Thoracic aorta (tissue), 2 donors: ENCODE measurements around the gene KRTAP21-2. TPM values are rescaled to one million over a fixed set of nuclear protein-coding genes. Genes with fewer than 3 reads are reported as not detected.

Experiments used
- ATAC-seq: fragments of 150-250 bp; one replicate; pipeline ENCODE4 v1.8.0; 2017; ENCODE audit warnings: low read depth; ENCODE audit not compliant: insufficient number of reproducible peaks, low FRiP score
- DNase-seq: peaks from one replicate; pipeline ENCODE4 v3.0.0-alpha.2; 2020; ENCODE audit warnings: low spot score
- H3K27ac ChIP-seq, 2 donors: fragments of 200-600 bp; sonication (generic); 1 replicate in 1 of 2; 2 replicates in 1 of 2; pipeline ENCODE4 v1.5.1; 2016; ENCODE audit warnings: mild to moderate bottlenecking in 2 of 2, moderate library complexity in 2 of 2
- H3K27me3 ChIP-seq: fragments of 200-600 bp; sonication (generic); replicated peaks from 2 replicates; pipeline ENCODE4 v1.6.0; 2016; ENCODE audit warnings: mild to moderate bottlenecking; ENCODE audit not compliant: insufficient read depth
- H3K36me3 ChIP-seq: fragments of 200-600 bp; sonication (generic); one replicate; pipeline ENCODE4 v1.5.1; 2016
- H3K4me1 ChIP-seq, 2 donors: fragments of 200-600 bp; sonication (generic); 1 replicate in 1 of 2; 2 replicates in 1 of 2; pipeline versions ENCODE4 v1.5.1 to v1.6.0; 2016; ENCODE audit warnings: low read depth in 2 of 2, mild to moderate bottlenecking in 1 of 2; ENCODE audit not compliant: control insufficient read depth in 1 of 2
- H3K4me3 ChIP-seq: fragments of 200-600 bp; sonication (generic); 2 replicates; pipeline ENCODE4 v1.5.1; 2016; ENCODE audit warnings: mild to moderate bottlenecking
- H3K9me3 ChIP-seq: fragments of 200-600 bp; sonication (generic); 2 replicates; pipeline ENCODE4 v1.5.1; 2016
- total RNA-seq, 2 donors: library from RNA; depleted of rRNA; stranded (reverse); fragments of >200 nt; gene quantifications; one replicate each; pipeline versions ENCODE4 v1.1.0 to v1.2.3, GENCODE V29; 2016
- TF ChIP-seq, protein P1 (sequence below): fragments of 200-600 bp; sonication (generic); IDR thresholded peaks from one replicate; pipeline ENCODE4 v1.5.1; 2019; ENCODE audit warnings: antibody characterized with exemption

KRTAP21-2 gene
- total RNA-seq, result not detected

DNA sequence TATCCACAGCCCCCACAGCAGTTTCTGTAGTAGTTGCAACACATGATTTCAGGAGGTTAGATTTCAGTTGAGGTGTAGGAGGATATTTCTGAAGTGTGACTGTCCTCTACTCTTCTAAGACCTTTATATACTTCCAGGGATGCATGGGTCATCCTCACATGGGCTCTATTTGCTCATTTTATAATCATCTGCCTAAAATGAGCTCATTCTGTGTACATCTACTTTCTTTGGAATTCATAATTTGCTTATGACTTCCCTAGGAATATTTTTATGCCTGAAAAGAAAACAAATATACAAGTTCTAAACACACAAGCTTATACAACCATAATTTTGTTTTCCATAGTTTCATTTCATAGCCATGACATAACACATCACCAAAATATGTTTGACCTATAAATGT lies at the start of gene KRTAP21-2:
KRTAP21-2 (minus strand) TSS at position 101 of the 400 bp plus-strand sequence; CDS start at position 44, 57 bp downstream.
- ATAC-seq, result no peak
- no peaks in the 10 kb centered on the region for H3K27me3 ChIP-seq
- TF ChIP-seq, protein P1, sequence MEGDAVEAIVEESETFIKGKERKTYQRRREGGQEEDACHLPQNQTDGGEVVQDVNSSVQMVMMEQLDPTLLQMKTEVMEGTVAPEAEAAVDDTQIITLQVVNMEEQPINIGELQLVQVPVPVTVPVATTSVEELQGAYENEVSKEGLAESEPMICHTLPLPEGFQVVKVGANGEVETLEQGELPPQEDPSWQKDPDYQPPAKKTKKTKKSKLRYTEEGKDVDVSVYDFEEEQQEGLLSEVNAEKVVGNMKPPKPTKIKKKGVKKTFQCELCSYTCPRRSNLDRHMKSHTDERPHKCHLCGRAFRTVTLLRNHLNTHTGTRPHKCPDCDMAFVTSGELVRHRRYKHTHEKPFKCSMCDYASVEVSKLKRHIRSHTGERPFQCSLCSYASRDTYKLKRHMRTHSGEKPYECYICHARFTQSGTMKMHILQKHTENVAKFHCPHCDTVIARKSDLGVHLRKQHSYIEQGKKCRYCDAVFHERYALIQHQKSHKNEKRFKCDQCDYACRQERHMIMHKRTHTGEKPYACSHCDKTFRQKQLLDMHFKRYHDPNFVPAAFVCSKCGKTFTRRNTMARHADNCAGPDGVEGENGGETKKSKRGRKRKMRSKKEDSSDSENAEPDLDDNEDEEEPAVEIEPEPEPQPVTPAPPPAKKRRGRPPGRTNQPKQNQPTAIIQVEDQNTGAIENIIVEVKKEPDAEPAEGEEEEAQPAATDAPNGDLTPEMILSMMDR, result no peak
- H3K4me3 ChIP-seq, result no peak within 1 kb of the TSS
- no peaks in the 10 kb centered on the region for H3K4me1 ChIP-seq
- no peak for DNase-seq
- no peak within 1 kb of the TSS for H3K27ac ChIP-seq
- no peaks in the 10 kb centered on the region for H3K9me3 ChIP-seq
- no peaks in the 10 kb centered on the region for H3K36me3 ChIP-seq

DNA sequence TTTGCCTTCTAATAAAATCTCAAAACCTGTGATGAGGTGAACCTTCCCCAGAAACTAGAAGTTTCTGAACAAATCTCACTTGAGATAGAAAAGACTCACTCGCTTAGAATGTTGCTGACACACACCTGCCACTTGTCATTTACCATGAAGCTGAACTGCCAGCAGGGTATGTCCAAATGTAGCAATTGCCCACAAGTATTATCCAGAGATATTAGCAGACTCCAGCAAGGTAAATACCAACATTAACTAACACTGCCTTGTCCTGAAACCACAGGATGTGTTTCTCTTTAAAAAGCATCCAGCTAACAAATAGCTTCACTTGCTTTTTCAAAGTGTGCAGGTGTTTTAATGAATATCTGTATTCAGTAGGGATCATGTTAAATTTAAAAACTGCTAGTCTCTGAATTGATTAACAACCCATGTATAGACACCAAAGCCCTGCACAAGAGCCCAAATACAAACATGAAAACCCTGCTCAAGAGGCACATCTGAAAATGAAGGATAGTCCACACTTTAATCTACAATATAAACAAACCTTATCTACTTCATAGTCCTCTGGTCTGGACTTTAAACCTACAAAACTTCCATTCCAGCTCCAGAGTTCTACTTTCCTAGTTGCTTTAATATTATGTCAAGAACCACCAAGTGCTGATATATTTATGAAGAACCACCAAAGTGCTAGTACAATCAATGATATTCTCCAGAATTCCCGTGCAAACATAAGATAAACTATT lies 46.7 kb upstream of the KRTAP21-2 start:
- H3K36me3 ChIP-seq, result no peaks in the 10 kb centered on the region

DNA sequence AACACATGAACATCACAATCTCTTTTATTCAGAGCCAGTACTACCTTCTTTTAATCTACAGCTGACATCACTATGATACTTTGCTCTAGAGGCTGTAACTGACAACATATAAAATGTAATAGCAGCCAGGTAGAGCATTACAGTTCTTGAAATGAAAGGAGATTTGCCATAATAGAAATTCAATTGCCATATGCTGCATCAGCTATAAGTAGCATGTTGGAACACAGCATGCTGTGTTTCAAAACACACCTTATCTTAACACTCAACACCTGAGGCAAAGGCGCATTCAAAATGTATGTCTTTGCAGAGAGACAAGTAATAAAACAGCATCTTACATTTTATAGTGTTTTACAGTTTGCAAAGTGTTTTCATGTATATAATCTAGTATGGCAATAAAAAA lies 32.2 kb upstream of the KRTAP21-2 start:
- TF ChIP-seq, protein P1, result no peak
- ATAC-seq (no peak), DNase-seq (no peak)
- no peaks in the 10 kb centered on the region for H3K9me3 ChIP-seq
- no peaks in the 10 kb centered on the region for H3K36me3 ChIP-seq
- H3K4me3 ChIP-seq, result no peak overlapping the region
- H3K27ac ChIP-seq, result no peak overlapping the region
- no peaks in the 10 kb centered on the region for H3K27me3 ChIP-seq
- no peaks in the 10 kb centered on the region for H3K4me1 ChIP-seq

More for the DNA sequence above, 46.7 kb upstream of the KRTAP21-2 start:
- DNase-seq (no peak), ATAC-seq (no peak)
- H3K4me3 ChIP-seq, result no peak overlapping the region
- H3K4me1 ChIP-seq, result no peaks in the 10 kb centered on the region
- TF ChIP-seq, protein P1, result no peak
- no peak overlapping the region for H3K27ac ChIP-seq
- H3K9me3 ChIP-seq, result no peaks in the 10 kb centered on the region
- H3K27me3 ChIP-seq, result no peaks in the 10 kb centered on the region

DNA sequence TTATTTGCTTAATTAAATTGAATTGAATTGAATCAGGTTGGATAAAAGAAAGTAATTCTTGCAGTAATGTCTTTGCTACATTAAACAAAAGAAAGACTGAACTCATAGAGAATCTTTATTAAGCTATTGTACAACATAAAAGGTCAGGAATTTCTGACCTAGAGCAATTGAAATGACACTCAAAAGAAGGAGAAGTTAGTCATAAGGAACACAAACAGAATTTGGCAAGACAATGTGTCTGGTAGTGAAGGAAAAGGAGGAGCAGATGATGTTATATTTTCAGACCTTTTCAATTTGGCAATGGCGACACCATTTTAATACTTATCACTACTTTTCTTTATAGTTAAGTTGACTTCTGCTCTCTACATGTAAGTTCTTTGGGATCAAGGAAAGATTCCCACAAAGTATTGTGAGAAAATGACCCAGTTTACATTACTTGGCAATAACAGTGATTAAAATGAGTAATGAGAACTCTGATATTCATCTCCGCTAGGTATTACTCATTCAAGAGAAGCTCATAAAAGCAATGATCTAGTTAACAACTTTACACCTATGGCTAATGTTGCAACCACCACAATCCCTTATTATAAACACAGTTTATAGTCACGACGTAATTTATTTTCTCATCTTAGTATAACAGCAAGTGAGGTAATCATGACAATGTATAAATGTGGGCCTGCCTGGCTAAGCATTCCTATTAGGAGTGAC lies 22.8 kb upstream of the KRTAP21-2 start:
- Histone ChIP-seq H3K9me3 (no peaks in the 10 kb centered on the region), H3K36me3 (no peaks in the 10 kb centered on the region), H3K27me3 (no peaks in the 10 kb centered on the region), H3K4me3 (no peak overlapping the region), H3K27ac (no peak overlapping the region), H3K4me1 (no peaks in the 10 kb centered on the region)
- DNase-seq (no peak), ATAC-seq (no peak)
- TF ChIP-seq, protein P1, result no peak

DNA sequence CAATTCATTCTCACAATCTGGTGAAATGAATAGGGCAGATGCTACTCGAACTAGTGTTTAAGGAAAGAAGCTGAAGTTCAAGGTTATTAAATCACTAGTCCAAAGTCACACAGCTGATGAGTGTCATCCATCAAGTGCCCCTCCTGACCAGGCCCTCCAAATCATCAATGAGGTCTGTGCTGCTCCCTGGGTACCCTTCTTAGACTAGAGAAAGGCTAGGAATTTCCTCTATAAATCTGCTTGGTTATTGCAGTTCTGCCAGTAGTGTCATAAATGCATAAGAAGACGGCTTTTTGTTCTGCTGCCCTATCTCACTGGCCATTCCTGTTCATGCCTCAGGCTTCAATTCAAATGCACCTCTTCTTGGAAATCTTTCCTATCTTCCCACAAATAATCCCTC lies 13.7 kb upstream of the KRTAP21-2 start:
- Histone ChIP-seq H3K4me3 (no peak overlapping the region), H3K27ac (no peak overlapping the region), H3K27me3 (no peaks in the 10 kb centered on the region), H3K36me3 (no peaks in the 10 kb centered on the region), H3K4me1 (no peaks in the 10 kb centered on the region), H3K9me3 (no peaks in the 10 kb centered on the region)
- DNase-seq (no peak), ATAC-seq (no peak)
- TF ChIP-seq, protein P1, result no peak
